Measurements from ENCODE around the gene RFXANK.

Gene RFXANK

DNA sequence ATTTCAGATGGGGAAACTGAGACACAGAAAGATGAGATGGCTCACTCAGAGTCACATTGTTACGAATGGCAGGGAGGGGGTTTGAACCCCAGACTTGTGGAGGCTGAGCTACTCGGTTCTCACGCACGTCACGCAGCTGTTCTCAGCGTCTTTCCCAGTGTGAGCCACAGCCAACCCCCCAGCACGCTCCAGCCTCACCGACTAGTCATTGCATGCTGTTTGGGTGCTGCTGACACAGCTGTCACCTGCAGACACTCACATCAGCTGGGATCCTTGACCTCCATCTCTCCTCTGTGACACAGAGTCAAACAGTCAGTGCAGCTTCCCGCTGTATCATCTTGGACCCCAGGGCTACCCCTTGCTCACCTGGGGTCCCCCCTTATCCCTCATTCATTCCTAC, 17.3 kb downstream of the RFXANK start:
- H3K4me3 ChIP-seq (ENCODE audit: low read depth, low read length) = no peak overlapping the region
- TF ChIP-seq, protein P1, sequence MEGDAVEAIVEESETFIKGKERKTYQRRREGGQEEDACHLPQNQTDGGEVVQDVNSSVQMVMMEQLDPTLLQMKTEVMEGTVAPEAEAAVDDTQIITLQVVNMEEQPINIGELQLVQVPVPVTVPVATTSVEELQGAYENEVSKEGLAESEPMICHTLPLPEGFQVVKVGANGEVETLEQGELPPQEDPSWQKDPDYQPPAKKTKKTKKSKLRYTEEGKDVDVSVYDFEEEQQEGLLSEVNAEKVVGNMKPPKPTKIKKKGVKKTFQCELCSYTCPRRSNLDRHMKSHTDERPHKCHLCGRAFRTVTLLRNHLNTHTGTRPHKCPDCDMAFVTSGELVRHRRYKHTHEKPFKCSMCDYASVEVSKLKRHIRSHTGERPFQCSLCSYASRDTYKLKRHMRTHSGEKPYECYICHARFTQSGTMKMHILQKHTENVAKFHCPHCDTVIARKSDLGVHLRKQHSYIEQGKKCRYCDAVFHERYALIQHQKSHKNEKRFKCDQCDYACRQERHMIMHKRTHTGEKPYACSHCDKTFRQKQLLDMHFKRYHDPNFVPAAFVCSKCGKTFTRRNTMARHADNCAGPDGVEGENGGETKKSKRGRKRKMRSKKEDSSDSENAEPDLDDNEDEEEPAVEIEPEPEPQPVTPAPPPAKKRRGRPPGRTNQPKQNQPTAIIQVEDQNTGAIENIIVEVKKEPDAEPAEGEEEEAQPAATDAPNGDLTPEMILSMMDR (IDR thresholded peaks at IDR 0.05; ENCODE audit: low read depth, low read length) = no peak

DNA sequence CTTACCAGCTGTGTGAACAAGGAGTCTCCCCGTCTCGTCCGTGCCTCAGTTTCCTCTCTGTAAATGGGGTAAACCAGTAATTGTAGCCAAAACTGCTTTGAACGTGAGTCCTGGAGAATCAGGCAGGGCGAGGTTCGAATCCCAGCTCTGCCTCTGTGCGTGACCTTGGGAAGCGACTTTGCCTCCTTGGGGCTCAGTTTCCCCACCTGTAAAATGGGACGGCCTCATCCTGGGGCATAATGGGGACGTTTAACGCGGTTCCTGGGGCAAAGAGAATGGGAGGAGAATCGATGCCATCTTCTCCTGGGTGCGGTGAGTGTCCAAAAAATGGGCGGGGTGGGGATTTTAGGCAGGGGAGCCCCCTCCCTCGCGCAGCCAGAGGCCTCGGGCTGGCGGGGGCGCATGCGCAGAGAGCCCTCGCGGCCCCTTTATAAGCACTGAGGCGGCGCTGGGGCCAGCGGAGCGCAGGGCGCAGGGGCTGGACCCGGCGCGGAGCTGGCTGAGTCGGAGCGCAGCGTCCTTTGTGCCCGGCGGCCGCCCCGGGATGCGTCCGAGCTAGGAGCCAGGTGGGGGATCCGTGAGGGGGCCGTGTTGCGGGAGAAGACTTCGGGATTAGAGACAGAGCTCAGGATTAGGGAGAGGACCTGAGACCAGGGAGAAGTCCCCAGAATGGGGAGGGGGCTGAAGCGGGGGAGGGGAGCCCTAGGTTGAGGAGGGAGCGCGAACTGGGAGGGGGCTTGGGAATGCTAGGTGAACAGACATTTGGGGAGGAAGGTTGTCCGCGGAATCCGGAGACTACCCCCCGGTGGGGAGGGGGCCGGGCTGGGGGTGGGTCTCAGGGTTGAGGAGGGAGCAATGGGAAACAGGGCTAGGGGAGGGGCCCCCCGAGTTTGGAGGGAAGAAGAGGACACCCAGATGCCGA, 19.7 kb downstream of the RFXANK start, which contains the start of gene NCAN:
Gene NCAN (plus strand): TSS at position 460 of the 922 bp plus-strand sequence. CDS start 4,996 bp downstream, outside the sequence.
- H3K4me3 ChIP-seq (ENCODE audit: low read depth, low read length) = no peak within 1 kb of the TSS
- TF ChIP-seq, protein P1 (IDR thresholded peaks at IDR 0.05; ENCODE audit: low read depth, low read length) = no peak

- TF ChIP-seq, protein P1 (IDR thresholded peaks at IDR 0.05; ENCODE audit: low read depth, low read length) = no peak
- H3K4me3 ChIP-seq (ENCODE audit: low read depth, low read length) = no peak overlapping the region
These were observed 20.9 kb downstream of the RFXANK start for GRCh38 chr19:19212916-19213315.

GRCh38 chr19:19213426-19214158, 21.5 kb downstream of the RFXANK start:
- no peak overlapping the region for H3K4me3 ChIP-seq (ENCODE audit: low read depth, low read length)
- TF ChIP-seq, protein P1 (IDR thresholded peaks at IDR 0.05; ENCODE audit: low read depth, low read length) = no peak

GRCh38 chr19:19214159-19214490, 22.1 kb downstream of the RFXANK start:
- H3K4me3 ChIP-seq (ENCODE audit: low read depth, low read length) = no peak overlapping the region
- TF ChIP-seq, protein P1 (IDR thresholded peaks at IDR 0.05; ENCODE audit: low read depth, low read length) = no peak

DNA sequence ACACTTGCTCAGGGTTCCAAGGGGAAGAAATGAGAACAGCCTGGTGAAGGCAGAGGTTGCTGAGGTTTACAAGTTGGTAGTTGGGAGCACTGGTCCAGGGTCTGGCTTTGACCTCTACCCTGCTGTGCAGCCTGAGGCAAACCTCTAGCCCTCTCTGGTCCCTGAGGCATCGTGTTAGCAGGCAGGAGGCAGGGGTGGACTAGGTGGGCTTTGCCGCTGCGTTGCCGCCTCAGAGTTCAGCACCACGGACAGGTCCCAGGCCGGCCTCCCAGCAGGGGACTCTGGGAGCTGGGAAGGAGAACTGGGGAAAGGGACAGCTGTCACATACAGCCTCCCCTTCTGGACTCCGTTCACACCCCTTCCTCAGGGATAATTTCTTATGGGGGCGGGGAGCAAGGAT, 22.8 kb downstream of the RFXANK start:
- TF ChIP-seq, protein P1 (IDR thresholded peaks at IDR 0.05; ENCODE audit: low read depth, low read length) = no peak
- H3K4me3 ChIP-seq (ENCODE audit: low read depth, low read length) = no peak overlapping the region

- TF ChIP-seq, protein P1 (IDR thresholded peaks at IDR 0.05; ENCODE audit: low read depth, low read length) = no peak
- H3K4me3 ChIP-seq (ENCODE audit: low read depth, low read length) = no peak overlapping the region
These were observed 23.7 kb downstream of the RFXANK start for GRCh38 chr19:19215792-19216191.
